ENCODE measurements around the gene PLGLB2. TPM values are rescaled to one million over a fixed set of nuclear protein-coding genes. Genes with fewer than 3 reads are reported as not detected.
"Not testable (repeated sequence)": the region's sequence is repeated elsewhere in the genome, so short reads cannot be mapped to it uniquely, and the experiment has no call there.

Gene PLGLB2
- total RNA-seq, result 1 to 10 TPM; 2.7 to 5.6 (median 4.0) TPM

- DNase-seq (ENCODE audit: low spot score in 2 of 2); H3K36me3 ChIP-seq; H3K4me3 ChIP-seq; H3K27me3 ChIP-seq; H3K27ac ChIP-seq; H3K4me1 ChIP-seq; H3K9me3 ChIP-seq; intact Hi-C loops (cut with DNase I; ENCODE audit: low total_unique reads): not testable (repeated sequence)
These were observed at the start of gene PLGLB2 for GRCh38 chr2:87747791-87748190. Gene PLGLB2, plus strand, starts transcription at chr2:87748087. Its CDS starts 67 bp downstream, at chr2:87748154.

- intact Hi-C loops (cut with DNase I; ENCODE audit: low total_unique reads); H3K9me3 ChIP-seq; DNase-seq (ENCODE audit: low spot score in 2 of 2): not testable (repeated sequence)
These were observed 43.1 kb upstream of the PLGLB2 start for GRCh38 chr2:87704572-87705323.

GRCh38 chr2:87708368-87708767, 39.5 kb upstream of the PLGLB2 start:
- H3K27ac ChIP-seq; H3K36me3 ChIP-seq; H3K4me3 ChIP-seq; intact Hi-C loops (cut with DNase I; ENCODE audit: low total_unique reads); H3K4me1 ChIP-seq; H3K27me3 ChIP-seq; H3K9me3 ChIP-seq; DNase-seq (ENCODE audit: low spot score in 2 of 2): not testable (repeated sequence)

More at GRCh38 chr2:87704572-87705323, 43.1 kb upstream of the PLGLB2 start:
- H3K27ac ChIP-seq, H3K4me3 ChIP-seq, H3K27me3 ChIP-seq, H3K36me3 ChIP-seq, H3K4me1 ChIP-seq: not testable (repeated sequence)

- intact Hi-C loops (cut with DNase I; ENCODE audit: low total_unique reads); H3K9me3 ChIP-seq; H3K27me3 ChIP-seq; H3K27ac ChIP-seq; H3K4me1 ChIP-seq; H3K36me3 ChIP-seq; DNase-seq (ENCODE audit: low spot score in 2 of 2); H3K4me3 ChIP-seq: not testable (repeated sequence)
These were observed 19.8 kb upstream of the PLGLB2 start for GRCh38 chr2:87727940-87728599.

- H3K4me1 ChIP-seq; H3K27ac ChIP-seq; DNase-seq (ENCODE audit: low spot score in 2 of 2); H3K36me3 ChIP-seq; intact Hi-C loops (cut with DNase I; ENCODE audit: low total_unique reads); H3K4me3 ChIP-seq; H3K27me3 ChIP-seq; H3K9me3 ChIP-seq: not testable (repeated sequence)
These were observed 7.0 kb upstream of the PLGLB2 start for GRCh38 chr2:87740928-87741327.

- H3K4me1 ChIP-seq; intact Hi-C loops (cut with DNase I; ENCODE audit: low total_unique reads); H3K9me3 ChIP-seq; H3K27me3 ChIP-seq; H3K4me3 ChIP-seq; DNase-seq (ENCODE audit: low spot score in 2 of 2); H3K27ac ChIP-seq; H3K36me3 ChIP-seq: not testable (repeated sequence)
These were observed 5.3 kb upstream of the PLGLB2 start for GRCh38 chr2:87742393-87743108.

- H3K4me3 ChIP-seq; H3K27me3 ChIP-seq; H3K27ac ChIP-seq; H3K9me3 ChIP-seq; H3K4me1 ChIP-seq; intact Hi-C loops (cut with DNase I; ENCODE audit: low total_unique reads); DNase-seq (ENCODE audit: low spot score in 2 of 2); H3K36me3 ChIP-seq: not testable (repeated sequence)
These were observed 4.2 kb upstream of the PLGLB2 start for GRCh38 chr2:87743638-87744037.

- intact Hi-C loops (cut with DNase I; ENCODE audit: low total_unique reads); H3K27ac ChIP-seq; DNase-seq (ENCODE audit: low spot score in 2 of 2); H3K4me3 ChIP-seq; H3K9me3 ChIP-seq; H3K27me3 ChIP-seq; H3K4me1 ChIP-seq; H3K36me3 ChIP-seq: not testable (repeated sequence)
These were observed 2.4 kb upstream of the PLGLB2 start for GRCh38 chr2:87745353-87745951.

- H3K9me3 ChIP-seq; intact Hi-C loops (cut with DNase I; ENCODE audit: low total_unique reads): not testable (repeated sequence)
These were observed 637 bp downstream of the PLGLB2 start for GRCh38 chr2:87748524-87748923.

GRCh38 chr2:87750560-87750959, 2.7 kb downstream of the PLGLB2 start:
- H3K9me3 ChIP-seq; H3K27ac ChIP-seq; DNase-seq (ENCODE audit: low spot score in 2 of 2); H3K4me1 ChIP-seq; H3K4me3 ChIP-seq; intact Hi-C loops (cut with DNase I; ENCODE audit: low total_unique reads); H3K36me3 ChIP-seq; H3K27me3 ChIP-seq: not testable (repeated sequence)

More at GRCh38 chr2:87748524-87748923, 637 bp downstream of the PLGLB2 start:
- not testable (repeated sequence) for H3K27ac ChIP-seq; H3K27me3 ChIP-seq; H3K4me3 ChIP-seq; DNase-seq (ENCODE audit: low spot score in 2 of 2); H3K36me3 ChIP-seq; H3K4me1 ChIP-seq

- H3K4me3 ChIP-seq; H3K36me3 ChIP-seq; H3K9me3 ChIP-seq; H3K4me1 ChIP-seq; DNase-seq (ENCODE audit: low spot score in 2 of 2); intact Hi-C loops (cut with DNase I; ENCODE audit: low total_unique reads); H3K27me3 ChIP-seq; H3K27ac ChIP-seq: not testable (repeated sequence)
These were observed 6.9 kb downstream of the PLGLB2 start for GRCh38 chr2:87754759-87755158.

Data from breast epithelium (tissue), 4 donors.